Adrenal gland (tissue), 12 donors: Measurements from ENCODE around the gene WNT7A. TPM values are rescaled to one million over a fixed set of nuclear protein-coding genes. Genes with fewer than 3 reads are reported as not detected.

ENCODE experiments used
- DNase-seq, 7 donors: peaks; one replicate each; pipeline ENCODE4 v3.0.0-alpha.2; 2019 to 2020
- H3K27ac ChIP-seq, 5 donors: fragments of 200-600 bp; sonication (generic) in 4 of 5; 1 replicate in 3 of 5; 2 replicates in 2 of 5; pipeline versions ENCODE4 v1.5.1 to v1.8.0; 2016 to 2020; ENCODE audit warnings: mild to moderate bottlenecking in 1 of 5
- H3K27me3 ChIP-seq: fragments of 200-600 bp; 2 replicates; pipeline ENCODE4 v1.8.0; 2021
- H3K36me3 ChIP-seq, 2 donors: fragments of 200-600 bp; replicated peaks in 1 of 2; 1 replicate in 1 of 2; 2 replicates in 1 of 2; pipeline versions ENCODE4 v1.5.1 to v1.8.0; 2018 to 2022
- H3K4me1 ChIP-seq, 2 donors: fragments of 200-600 bp; replicated peaks in 1 of 2; 1 replicate in 1 of 2; 2 replicates in 1 of 2; pipeline versions ENCODE4 v1.5.1 to v1.8.0; 2018 to 2021
- H3K4me3 ChIP-seq, 4 donors: fragments of 200-600 bp; sonication (generic) in 3 of 4; one replicate each; pipeline ENCODE4 v1.5.1; 2016 to 2018
- H3K9me3 ChIP-seq, 3 donors: fragments of 200-600 bp; sonication (generic) in 1 of 3; replicated peaks in 1 of 3; 1 replicate in 2 of 3; 2 replicates in 1 of 3; pipeline versions ENCODE4 v1.5.1 to v1.8.0; 2016 to 2021
- CTCF ChIP-seq, 6 experiments: fragments of 450-650 bp in 4 of 6; fragments of 200-600 bp in 2 of 6; sonication (generic) in 1 of 6; IDR thresholded peaks; 1 replicate in 5 of 6; 2 replicates in 1 of 6; pipeline versions ENCODE4 v1.5.1 to v1.8.0; 2016 to 2021; ENCODE audit warnings: antibody characterized with exemption in 6 of 6, mild to moderate bottlenecking in 2 of 6, moderate library complexity in 1 of 6
- POLR2A ChIP-seq, 2 donors: fragments of 450-650 bp; IDR thresholded peaks; one replicate each; pipeline ENCODE4 v1.6.1; 2017; ENCODE audit warnings: antibody characterized with exemption in 2 of 2, mild to moderate bottlenecking in 2 of 2, moderate library complexity in 1 of 2
- WGBS, 4 donors: extraction: QIAGEN DNeasy Blood & Tissue Kit in 2 of 4; methylation state at CpG; one replicate each; pipeline versions ENCODE4 v1.1.5 to v1.1.7; 2013 to 2017; 5-methylcytosine and 5-hydroxymethylcytosine counted together
- intact Hi-C, 2 donors: fragments of 100-400 bp; cut with DNase I; formaldehyde crosslinking; loops; one replicate each; pipeline versions ENCODE4 v1.14.1 to v1.15.0; 2022 to 2023
- polyA plus RNA-seq, 3 donors: library from polyadenylated mRNA; stranded (reverse); fragments of 200-250 nt in 2 of 3; fragments of 350-450 nt in 1 of 3; fragmentation: Illumina TruSeq in 1 of 3; extraction: RNeasy Lipid Tissue Mini Kit (QIAGEN cat#74804) in 1 of 3; gene quantifications; one replicate each; pipeline ENCODE4 v1.2.3, GENCODE V29; 2013 to 2014
- total RNA-seq, 9 donors: library from RNA; depleted of rRNA in 4 of 9; stranded (reverse); fragments of >200 nt in 4 of 9; fragments of 120-200 nt in 1 of 9; fragmentation: NEBNext Ultra II Directional in 1 of 9; extraction: Animal tissue kit (Norgen Biotek cat#: 25700) in 1 of 9; gene quantifications; one replicate each; pipeline versions ENCODE4 v1.1.0 to v1.2.4, GENCODE V29; 2013 to 2023
- donor health status: healthy with polysubstance abuse.
- donor health status: Bipolar disorder and iron deficiency.
- donor health status: DM: yes; HTN: yes; CAD: no.
- donor health status: DM: no; HTN: no; CAD: no.
- donor health status: DM: no; HTN: no; CAD: no.
- donor health status: DM: yes; HTN: yes; CAD: no.

The WNT7A gene
- total and polyA plus RNA-seq, 12 donors: under 0.01 TPM; not detected in 11

GRCh38 chr3:13792051-13792490, 87.8 kb downstream of the WNT7A start:
- no peak for DNase-seq
- Histone ChIP-seq H3K4me1 (no peaks in the 10 kb centered on the region), H3K36me3 (no peaks in the 10 kb centered on the region), H3K27ac (no peak overlapping the region), H3K9me3 (no peaks in the 10 kb centered on the region), H3K4me3 (no peak overlapping the region), H3K27me3 (peaks cover 7% of the 10 kb centered on the region)
- TF ChIP-seq CTCF (IDR thresholded peaks at IDR 0.05) (no peak), POLR2A (IDR thresholded peaks at IDR 0.05) (no peak)
- 56 to 71% (median 66%) methylated on average over 8 to 9 of the region's 9 CpGs for WGBS, 4 donors
- intact Hi-C loops: no loop called here

- H3K4me1 ChIP-seq: no peaks in the 10 kb centered on the region
- DNase-seq: no peak
- H3K36me3 ChIP-seq: no peaks in the 10 kb centered on the region
- intact Hi-C loops: no loop called here
- TF ChIP-seq POLR2A (IDR thresholded peaks at IDR 0.05) (no peak), CTCF (IDR thresholded peaks at IDR 0.05) (no peak)
- no peaks in the 10 kb centered on the region for H3K9me3 ChIP-seq
- no peak overlapping the region for H3K27ac ChIP-seq
- no peak overlapping the region for H3K4me3 ChIP-seq
- peaks cover 7% of the 10 kb centered on the region for H3K27me3 ChIP-seq
- 56 to 74% (median 64%) methylated on average over 7 to 14 of the region's 14 CpGs for WGBS, 4 donors
These were observed 88.4 kb downstream of the WNT7A start for GRCh38 chr3:13791198-13792050.

GRCh38 chr3:13790376-13791197, 89.3 kb downstream of the WNT7A start:
- H3K9me3 ChIP-seq: no peaks in the 10 kb centered on the region
- H3K4me3 ChIP-seq: no peak overlapping the region
- no peaks in the 10 kb centered on the region for H3K36me3 ChIP-seq
- no peaks in the 10 kb centered on the region for H3K4me1 ChIP-seq
- no peak overlapping the region for H3K27ac ChIP-seq
- WGBS, 4 donors: 74 to 82% (median 81%) methylated on average over 10 to 13 of the region's 13 CpGs
- intact Hi-C loops: no loop called here
- H3K27me3 ChIP-seq: peaks cover 7% of the 10 kb centered on the region
- DNase-seq: no peak
- TF ChIP-seq POLR2A (IDR thresholded peaks at IDR 0.05) (no peak), CTCF (IDR thresholded peaks at IDR 0.05) (no peak)
